GM21526 (cell line): ENCODE measurements around the gene CACNA2D1.

ENCODE experiments used
- ATAC-seq: cut with Tn5 transposase; IDR thresholded peaks from one replicate; pipeline ENCODE4 v1.9.1; 2021; ENCODE audit warnings: moderate library complexity; ENCODE audit not compliant: unreplicated experiment, low FRiP score

CACNA2D1 gene

GRCh38 chr7:81926154-81926553, 517.4 kb downstream of the CACNA2D1 start:
- no peak for ATAC-seq

- peak; percentile 83 for ATAC-seq
Observed at GRCh38 chr7:81925530-81925929, 518.0 kb downstream of the CACNA2D1 start.

GRCh38 chr7:81924494-81924893, 519.1 kb downstream of the CACNA2D1 start:
- ATAC-seq, result no peak

GRCh38 chr7:81919494-81919893, 524.1 kb downstream of the CACNA2D1 start:
- ATAC-seq, result no peak

DNA sequence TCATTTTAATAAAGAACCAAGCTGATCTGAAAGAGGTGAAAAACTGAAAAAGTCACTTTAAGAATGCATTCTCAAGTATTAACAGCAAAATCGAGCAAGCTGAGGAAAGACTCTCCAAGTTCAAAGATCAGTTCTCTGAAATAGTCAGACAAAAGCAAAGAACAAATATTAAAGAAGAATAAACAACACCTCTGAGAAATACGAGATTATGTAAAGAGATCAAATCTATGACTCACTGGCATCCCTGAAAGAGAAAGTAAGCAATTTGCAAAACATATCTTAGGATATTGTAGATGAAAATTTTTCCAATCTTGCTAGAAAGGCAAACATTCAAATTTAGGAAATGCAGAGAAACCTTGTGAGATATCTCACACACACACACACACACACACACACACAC, 535.4 kb downstream of the CACNA2D1 start:
- ATAC-seq, result no peak

DNA sequence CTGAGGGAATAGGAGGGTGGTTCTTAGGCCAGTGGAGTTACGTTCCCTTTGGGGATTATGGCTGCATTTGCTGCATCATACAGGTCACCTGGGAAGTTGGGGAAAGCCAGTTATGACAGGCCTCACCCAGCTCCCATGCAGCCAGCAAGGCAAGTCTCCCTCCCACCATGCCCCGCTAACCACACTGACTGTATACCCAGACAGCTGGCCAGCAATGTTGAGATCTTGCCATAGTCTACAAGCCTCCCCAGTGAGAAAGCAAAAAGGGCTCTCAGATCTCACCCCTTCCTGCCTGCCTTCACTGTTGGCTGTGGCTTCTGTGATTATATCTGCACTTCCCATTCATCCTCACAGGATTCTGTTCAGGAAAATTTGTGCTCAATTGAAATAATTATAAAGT, 540.5 kb downstream of the CACNA2D1 start:
- no peak for ATAC-seq

- ATAC-seq, result no peak
Observed at GRCh38 chr7:81902536-81902935, 541.0 kb downstream of the CACNA2D1 start.
